AG04450 (cell line): Measurements from ENCODE around the gene SNED1. TPM values are rescaled to one million over a fixed set of nuclear protein-coding genes. Genes with fewer than 3 reads are reported as not detected.

Experiments
- CTCF ChIA-PET: fragments of 300-600, 350-600 bp; formaldehyde crosslinking; extraction: SDS; loops from one replicate; lab custom pipeline; 2022; ENCODE audit warnings: antibody characterized with exemption, inconsistent platforms; lab: Charles Lee
- POLR2A ChIA-PET: fragments of 350-600 bp; formaldehyde crosslinking; extraction: SDS; loops from one replicate; lab custom pipeline; 2021; ENCODE audit warnings: antibody characterized with exemption, inconsistent platforms; lab: Yijun Ruan, JAX
- DNase-seq: peaks from one replicate; pipeline ENCODE4 v3.0.0-alpha.2; 2011; ENCODE audit warnings: low read depth, low spot score
- H3K27ac ChIP-seq: one replicate; pipeline ENCODE4 v1.5.1; 2012; ENCODE audit warnings: low read depth, low read length, control low read depth
- H3K27me3 ChIP-seq: one replicate; pipeline ENCODE4 v1.6.0; 2012; ENCODE audit warnings: low read length; ENCODE audit not compliant: control insufficient read depth, insufficient read depth
- H3K4me3 ChIP-seq: 2 replicates; pipeline ENCODE4 v1.5.1; 2011; ENCODE audit warnings: mild to moderate bottlenecking, low read depth, low read length, control low read depth
- H3K9me3 ChIP-seq: 2 replicates; pipeline ENCODE4 v1.5.1; 2012; ENCODE audit warnings: low read length; ENCODE audit not compliant: control insufficient read depth, insufficient read depth
- CTCF ChIP-seq: IDR thresholded peaks from 2 replicates; pipeline ENCODE4 v1.5.1; 2011; ENCODE audit warnings: low read depth, low read length, control low read depth, inconsistent platforms
- polyA plus RNA-seq: library from polyadenylated mRNA; depleted of rRNA; stranded (reverse); fragments of >200 nt; gene quantifications from 2 replicates; pipeline ENCODE4 v1.2.3, GENCODE V29; 2011

SNED1 gene
- polyA plus RNA-seq, 1 experiment, result 1.6 TPM

- H3K27me3 ChIP-seq, result no peaks in the 10 kb centered on the region
- H3K4me3 ChIP-seq, result no peak overlapping the region
- DNase-seq, result no peak
- no peaks in the 10 kb centered on the region; the same call in 1 of the 2 replicates for H3K9me3 ChIP-seq
- no peak for TF ChIP-seq CTCF
- ChIA-PET POLR2A (no interaction called here), CTCF (no interaction called here)
- H3K27ac ChIP-seq, result no peak overlapping the region
These were observed 127.2 kb downstream of the SNED1 start for GRCh38 chr2:241125626-241126025.

GRCh38 chr2:241126201-241126611 lies 127.8 kb downstream of the SNED1 start:
- no peak for TF ChIP-seq CTCF
- no peak overlapping the region for H3K27ac ChIP-seq
- H3K4me3 ChIP-seq, result no peak overlapping the region
- CTCF ChIA-PET, result no interaction called here
- no peaks in the 10 kb centered on the region; the same call in 1 of the 2 replicates for H3K9me3 ChIP-seq
- H3K27me3 ChIP-seq, result no peaks in the 10 kb centered on the region
- POLR2A ChIA-PET, result no interaction called here
- no peak for DNase-seq

- POLR2A ChIA-PET, result no interaction called here
- CTCF ChIA-PET, result no interaction called here
- Histone ChIP-seq H3K9me3 (no peaks in the 10 kb centered on the region; the same call in 1 of the 2 replicates), H3K4me3 (no peak overlapping the region), H3K27me3 (no peaks in the 10 kb centered on the region), H3K27ac (no peak overlapping the region)
- no peak for DNase-seq
- TF ChIP-seq CTCF, result no peak
These were observed 128.4 kb downstream of the SNED1 start for GRCh38 chr2:241126771-241127202.

- no peak for DNase-seq
- Histone ChIP-seq H3K9me3 (no peaks in the 10 kb centered on the region; the same call in 1 of the 2 replicates), H3K27ac (no peak overlapping the region), H3K27me3 (no peaks in the 10 kb centered on the region), H3K4me3 (no peak overlapping the region)
- ChIA-PET CTCF (no interaction called here), POLR2A (no interaction called here)
- TF ChIP-seq CTCF, result no peak
These were observed 129.8 kb downstream of the SNED1 start for GRCh38 chr2:241128266-241128665.

GRCh38 chr2:241129086-241129871 lies 130.9 kb downstream of the SNED1 start:
- TF ChIP-seq CTCF, result no peak
- Histone ChIP-seq H3K27ac (no peak overlapping the region), H3K9me3 (no peaks in the 10 kb centered on the region; the same call in 1 of the 2 replicates), H3K4me3 (no peak overlapping the region), H3K27me3 (no peaks in the 10 kb centered on the region)
- CTCF ChIA-PET, result interaction anchor here (1.1 kb wide), 1 partner anchor 51 kb away, joined by 5 read pairs; no protein-coding TSS in a partner anchor
- no peak for DNase-seq
- POLR2A ChIA-PET, result no interaction called here
